ENCODE results near the gene NR2C2. TPM values are rescaled to one million over a fixed set of nuclear protein-coding genes. Genes with fewer than 3 reads are reported as not detected.

Gene NR2C2
- total RNA-seq, 1 experiment from 2014 or later: 38.5 TPM

DNA sequence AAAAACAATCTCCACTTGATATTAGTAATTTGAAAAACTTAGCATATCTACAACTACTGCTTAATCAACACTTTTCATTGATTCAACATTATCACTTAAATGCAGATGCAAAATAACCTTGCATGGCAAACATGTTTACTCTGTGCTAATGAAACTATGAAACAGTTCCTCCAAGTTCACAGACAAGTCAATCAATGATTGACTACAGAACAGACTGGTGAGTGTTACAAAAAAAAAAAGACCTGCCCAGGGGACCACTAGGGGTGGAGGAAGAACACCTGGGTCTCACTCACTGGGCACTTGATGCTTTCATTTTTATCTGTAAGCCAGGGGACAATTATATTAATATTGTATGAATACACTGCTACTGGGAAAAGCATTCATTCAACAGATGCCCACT lies 4.3 kb upstream of the NR2C2 start:
- Histone ChIP-seq H3T11ph (ENCODE audit: low read length) (no peak overlapping the region), H3K14ac (ENCODE audit: insufficient read depth, low read length) (no peak overlapping the region), H3K27me3 (ENCODE audit: insufficient read depth, low read length) (no peaks in the 10 kb centered on the region), H3K9ac (ENCODE audit: extremely low read depth, insufficient read length, low read length) (no peak overlapping the region), H3K4me2 (ENCODE audit: insufficient read depth, insufficient read length, low read length) (no peak overlapping the region), H4K91ac (ENCODE audit: insufficient read length, low read depth, low read length) (no peak overlapping the region), H2AK5ac (ENCODE audit: insufficient read length, low read length) (no peak overlapping the region), H3K4ac (ENCODE audit: low read depth, low read length) (no peak overlapping the region), H4K8ac (replicated peaks; ENCODE audit: insufficient read length, low read depth, low read length) (no peak overlapping the region), H2BK5ac (ENCODE audit: insufficient read length, low read length) (no peak overlapping the region), H3K79me2 (ENCODE audit: insufficient read depth, low read length) (peaks cover 15% of the 10 kb centered on the region; the same call in 1 of the 2 replicates), H2BK20ac (ENCODE audit: low read depth, low read length, poor library complexity, severe bottlenecking) (no peak overlapping the region), H3K56ac (ENCODE audit: insufficient read length, low read depth, low read length) (no peak overlapping the region), H3K9me3 (ENCODE audit: control insufficient read depth, low read depth, low read length) (no peaks in the 10 kb centered on the region), H3K27ac (ENCODE audit: insufficient read length, low read depth, low read length) (no peak overlapping the region), H4K5ac (ENCODE audit: insufficient read length, low read depth, low read length) (no peak overlapping the region), H2BK15ac (ENCODE audit: low read depth, low read length) (no peak overlapping the region), H3K4me1 (ENCODE audit: insufficient read depth, low read length) (no peaks in the 10 kb centered on the region), H4K20me1 (ENCODE audit: control insufficient read depth, insufficient read depth, insufficient read length) (no peaks in the 10 kb centered on the region), H3K79me1 (ENCODE audit: insufficient read depth, low read depth, low read length, poor library complexity, severe bottlenecking) (peaks cover 5% of the 10 kb centered on the region), H2BK12ac (ENCODE audit: insufficient read length, low read depth, low read length) (no peak overlapping the region), H3K23ac (ENCODE audit: insufficient read length, low read depth, low read length) (no peak overlapping the region), H3K18ac (ENCODE audit: insufficient read length, low read depth, low read length) (no peak overlapping the region), H2BK120ac (ENCODE audit: low read depth, low read length, poor library complexity, severe bottlenecking) (no peak overlapping the region), H3K23me2 (ENCODE audit: insufficient read length, low read depth, low read length, poor library complexity, severe bottlenecking) (no peaks in the 10 kb centered on the region), H2AFZ (ENCODE audit: low read length) (no peak overlapping the region)
- H3K4me3 Mint-ChIP-seq: no peak overlapping the region
- no peak for DNase-seq
- peak overlapping the region in 2 of 3 experiments; percentile 19 to 65; a peak in 1 of 7 replicates for H3K27ac Mint-ChIP-seq
- no peaks in the 10 kb centered on the region for H3K27me3 Mint-ChIP-seq (ENCODE audit: low read depth)
- peaks cover 25 to 27% of the 10 kb centered on the region in 2 experiments for H3K4me1 Mint-ChIP-seq
- H3K9me3 Mint-ChIP-seq: no peaks in the 10 kb centered on the region
- TF ChIP-seq, protein P1, sequence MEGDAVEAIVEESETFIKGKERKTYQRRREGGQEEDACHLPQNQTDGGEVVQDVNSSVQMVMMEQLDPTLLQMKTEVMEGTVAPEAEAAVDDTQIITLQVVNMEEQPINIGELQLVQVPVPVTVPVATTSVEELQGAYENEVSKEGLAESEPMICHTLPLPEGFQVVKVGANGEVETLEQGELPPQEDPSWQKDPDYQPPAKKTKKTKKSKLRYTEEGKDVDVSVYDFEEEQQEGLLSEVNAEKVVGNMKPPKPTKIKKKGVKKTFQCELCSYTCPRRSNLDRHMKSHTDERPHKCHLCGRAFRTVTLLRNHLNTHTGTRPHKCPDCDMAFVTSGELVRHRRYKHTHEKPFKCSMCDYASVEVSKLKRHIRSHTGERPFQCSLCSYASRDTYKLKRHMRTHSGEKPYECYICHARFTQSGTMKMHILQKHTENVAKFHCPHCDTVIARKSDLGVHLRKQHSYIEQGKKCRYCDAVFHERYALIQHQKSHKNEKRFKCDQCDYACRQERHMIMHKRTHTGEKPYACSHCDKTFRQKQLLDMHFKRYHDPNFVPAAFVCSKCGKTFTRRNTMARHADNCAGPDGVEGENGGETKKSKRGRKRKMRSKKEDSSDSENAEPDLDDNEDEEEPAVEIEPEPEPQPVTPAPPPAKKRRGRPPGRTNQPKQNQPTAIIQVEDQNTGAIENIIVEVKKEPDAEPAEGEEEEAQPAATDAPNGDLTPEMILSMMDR (conservative IDR thresholded peaks at IDR 0.05): no peak; the same call in 2 of the 3 replicates
- peaks cover 11 to 35% (median 30%) of the 10 kb centered on the region in 3 experiments; a peak in 5 of 7 replicates for H3K36me3 Mint-ChIP-seq (ENCODE audit: insufficient read depth in 1 of 3, low read depth in 3 of 3)

Data from H9 (cell line).